GM19240 (cell line): ENCODE measurements around the gene ZBTB20.

Source experiments
- DNase-seq: peaks from one replicate; pipeline ENCODE4 v3.0.0; 2011; ENCODE audit warnings: low spot score; ENCODE audit not compliant: insufficient read length

ZBTB20 gene

GRCh38 chr3:114718898-114719210 is 428.2 kb downstream of the ZBTB20 start:
- no peak for DNase-seq

- no peak for DNase-seq
Measured at GRCh38 chr3:114718071-114718897, 428.8 kb downstream of the ZBTB20 start.

- DNase-seq: no peak
Measured at GRCh38 chr3:114716916-114717315, 430.2 kb downstream of the ZBTB20 start.

- DNase-seq: no peak
Measured at GRCh38 chr3:114716126-114716525, 431.0 kb downstream of the ZBTB20 start.

GRCh38 chr3:114714957-114715460 is 432.1 kb downstream of the ZBTB20 start:
- DNase-seq: no peak

- no peak for DNase-seq
Measured at GRCh38 chr3:114714237-114714636, 432.9 kb downstream of the ZBTB20 start.

- no peak for DNase-seq
Measured at GRCh38 chr3:114712728-114713492, 434.2 kb downstream of the ZBTB20 start.

- DNase-seq: no peak
Measured at GRCh38 chr3:114711321-114711886, 435.7 kb downstream of the ZBTB20 start.

GRCh38 chr3:114709102-114709501 is 438.0 kb downstream of the ZBTB20 start:
- no peak for DNase-seq

GRCh38 chr3:114707252-114707860 is 439.7 kb downstream of the ZBTB20 start:
- no peak for DNase-seq

GRCh38 chr3:114706591-114707232 is 440.4 kb downstream of the ZBTB20 start:
- DNase-seq: no peak

GRCh38 chr3:114700637-114701234 is 446.4 kb downstream of the ZBTB20 start:
- DNase-seq: no peak

GRCh38 chr3:114698146-114699105 is 448.7 kb downstream of the ZBTB20 start:
- DNase-seq: no peak

- no peak for DNase-seq
Measured at GRCh38 chr3:114697401-114697800, 449.7 kb downstream of the ZBTB20 start.

GRCh38 chr3:114694251-114694650 is 452.8 kb downstream of the ZBTB20 start:
- DNase-seq: no peak

GRCh38 chr3:114691871-114692270 is 455.2 kb downstream of the ZBTB20 start:
- DNase-seq: no peak

- DNase-seq: no peak
Measured at GRCh38 chr3:114690911-114691310, 456.2 kb downstream of the ZBTB20 start.

GRCh38 chr3:114687151-114687550 is 459.9 kb downstream of the ZBTB20 start:
- DNase-seq: no peak

- DNase-seq: no peak
Measured at GRCh38 chr3:114686621-114687020, 460.5 kb downstream of the ZBTB20 start.

- DNase-seq: no peak
Measured at GRCh38 chr3:114685161-114685560, 461.9 kb downstream of the ZBTB20 start.
